CD4-positive, CD25-positive, alpha-beta regulatory T cell (primary cell): ENCODE data around the gene LMO7. TPM values are rescaled to one million over a fixed set of nuclear protein-coding genes. Genes with fewer than 3 reads are reported as not detected.

ENCODE experiments used
- ATAC-seq, 2 donors: fragments of 150-1000 bp; cut with Tn5 transposase; one replicate each; pipeline ENCODE4 v1.10.0; 2021; ENCODE audit warnings: low read depth in 2 of 2, moderate number of reproducible peaks in 2 of 2, moderate library complexity in 1 of 2
- DNase-seq, 3 donors: peaks; one replicate each; pipeline versions ENCODE4 v3.0.0 to v3.0.0-alpha.2; 2012 to 2022; ENCODE audit warnings: mixed read lengths in 1 of 3
- H3K27ac ChIP-seq: one replicate; pipeline ENCODE4 v1.7.0; 2013; ENCODE audit warnings: mild to moderate bottlenecking, low read length; ENCODE audit not compliant: insufficient read depth, poor library complexity, severe bottlenecking
- H3K27me3 ChIP-seq: one replicate; pipeline ENCODE4 v1.7.0; 2013; ENCODE audit warnings: low read length; ENCODE audit not compliant: control insufficient read depth, insufficient read depth
- H3K36me3 ChIP-seq: one replicate; pipeline ENCODE4 v1.7.0; 2013; ENCODE audit warnings: mild to moderate bottlenecking, low read length, moderate library complexity; ENCODE audit not compliant: control insufficient read depth, insufficient read depth
- H3K4me1 ChIP-seq: 2 replicates; pipeline ENCODE4 v1.7.0; 2013; ENCODE audit warnings: mild to moderate bottlenecking, low read length; ENCODE audit not compliant: insufficient read depth, control insufficient read depth, poor library complexity, severe bottlenecking
- H3K4me3 ChIP-seq: one replicate; pipeline ENCODE4 v1.7.0; 2013; ENCODE audit warnings: low read depth, mild to moderate bottlenecking, low read length, moderate library complexity
- H3K9me3 ChIP-seq, 2 experiments: 1 replicate in 1 of 2; 2 replicates in 1 of 2; pipeline ENCODE4 v1.7.0; 2013; ENCODE audit warnings: low read length in 2 of 2, mild to moderate bottlenecking in 1 of 2, moderate library complexity in 1 of 2; ENCODE audit not compliant: control insufficient read depth in 2 of 2
- H3K27ac Mint-ChIP-seq, 3 donors: one replicate each; pipeline ENCODE4 v1.8.0; 2020 to 2022; ENCODE audit warnings: mild to moderate bottlenecking in 3 of 3, mixed read lengths in 3 of 3, moderate library complexity in 2 of 3
- H3K27me3 Mint-ChIP-seq: one replicate; pipeline ENCODE4 v1.8.0; 2022; ENCODE audit warnings: mild to moderate bottlenecking, mixed read lengths
- H3K36me3 Mint-ChIP-seq: one replicate; pipeline ENCODE4 v1.8.0; 2020; ENCODE audit warnings: mixed read lengths
- H3K4me1 Mint-ChIP-seq, 4 donors: one replicate each; pipeline ENCODE4 v1.8.0; 2020 to 2022; ENCODE audit warnings: mixed read lengths in 4 of 4, mild to moderate bottlenecking in 1 of 4
- H3K4me3 Mint-ChIP-seq, 4 donors: one replicate each; pipeline ENCODE4 v1.8.0; 2020 to 2022; ENCODE audit warnings: mild to moderate bottlenecking in 4 of 4, mixed read lengths in 4 of 4, moderate library complexity in 3 of 4
- H3K9me3 Mint-ChIP-seq, 7 donors: one replicate each; pipeline ENCODE4 v1.8.0; 2020 to 2022; ENCODE audit warnings: mixed read lengths in 7 of 7, mild to moderate bottlenecking in 3 of 7, moderate library complexity in 2 of 7
- polyA plus RNA-seq, 4 donors: library from polyadenylated mRNA; unstranded; fragments of 300-500 nt; fragmentation: Illumina TruSeq; gene quantifications; one replicate each; pipeline ENCODE4 v1.2.3, GENCODE V29; 2021
- total RNA-seq: library from RNA; stranded (reverse); gene quantifications from one replicate; pipeline ENCODE4 v1.2.3, GENCODE V29; 2022

The LMO7 gene
- total and polyA plus RNA-seq, 5 donors from 2014 or later = 4.2 to 22.5 (median 10.6) TPM

DNA sequence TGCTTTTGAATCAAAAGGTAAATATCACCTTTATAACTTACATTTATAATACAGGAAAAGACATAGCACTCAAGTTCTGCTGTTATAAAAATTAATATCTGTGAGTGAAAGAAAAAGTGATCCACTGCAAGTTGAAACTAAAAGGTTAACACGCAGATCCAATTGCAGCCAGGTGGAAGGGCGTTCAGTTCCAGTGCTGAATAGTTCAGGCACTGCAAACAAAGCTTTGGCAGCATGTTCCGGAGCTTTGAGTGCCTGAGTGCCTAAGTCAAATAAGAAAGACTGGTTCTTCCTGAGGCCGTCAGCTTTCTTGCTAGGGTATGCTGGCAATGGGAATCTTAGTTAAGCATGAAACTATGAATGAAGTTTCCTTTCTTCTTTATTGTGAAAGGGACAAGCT is 200.3 kb downstream of the LMO7 start:
- peaks cover 42% of the 10 kb centered on the region for H3K36me3 Mint-ChIP-seq
- no peak overlapping the region for H3K4me3 ChIP-seq
- no peaks in the 10 kb centered on the region for H3K4me1 Mint-ChIP-seq
- peaks cover 0 to 1% (median 0%) of the 10 kb centered on the region in 7 donors for H3K9me3 Mint-ChIP-seq
- no peak overlapping the region for H3K27ac ChIP-seq
- no peak overlapping the region for H3K27ac Mint-ChIP-seq
- ATAC-seq (no peak), DNase-seq (no peak)
- H3K9me3 ChIP-seq = peaks cover 0 to 2% of the 10 kb centered on the region in 2 experiments
- H3K4me3 Mint-ChIP-seq = no peak overlapping the region
- peaks cover under 1% of the 10 kb centered on the region for H3K36me3 ChIP-seq
- H3K27me3 Mint-ChIP-seq = no peaks in the 10 kb centered on the region
- H3K27me3 ChIP-seq = no peaks in the 10 kb centered on the region
- H3K4me1 ChIP-seq = no peaks in the 10 kb centered on the region

DNA sequence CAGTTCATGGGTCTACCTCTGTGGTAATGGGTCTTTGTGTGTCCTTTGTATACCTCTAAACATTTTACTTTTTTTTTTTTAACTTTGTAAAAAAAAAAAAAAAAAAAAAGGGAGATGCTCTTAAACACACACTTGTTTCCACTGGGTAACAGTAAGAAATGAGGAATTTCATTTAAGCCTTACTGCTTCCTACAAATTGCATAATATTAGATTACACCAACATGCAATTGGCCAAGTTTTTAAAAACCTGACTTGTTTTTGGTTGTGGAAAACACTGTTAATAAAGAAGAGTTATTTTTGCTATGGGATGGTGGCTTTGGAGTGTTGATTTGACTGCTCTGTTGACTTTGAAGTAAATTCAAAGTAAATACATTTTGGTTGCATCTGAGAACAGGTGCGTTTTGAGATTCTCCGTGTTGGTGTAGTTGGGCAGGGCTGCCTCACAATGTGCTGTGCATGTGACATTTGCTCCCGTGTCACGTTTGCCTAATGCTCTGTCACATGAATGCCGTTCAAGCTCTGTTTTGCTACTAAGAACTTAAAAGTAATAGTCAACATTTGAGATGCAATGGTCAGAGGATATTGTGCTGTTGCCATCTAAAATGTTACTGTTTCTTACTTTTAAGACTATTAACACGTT is 202.4 kb downstream of the LMO7 start:
- H3K36me3 ChIP-seq = peaks cover 10% of the 10 kb centered on the region
- Mint-ChIP-seq H3K4me1 (peaks cover 0 to 5% (median 2%) of the 10 kb centered on the region in 4 donors), H3K27ac (peak overlapping the region in 1 of 3 donors; percentile 10), H3K9me3 (peaks cover 0 to 4% (median 0%) of the 10 kb centered on the region in 7 donors), H3K4me3 (no peak overlapping the region), H3K36me3 (peaks cover 61% of the 10 kb centered on the region), H3K27me3 (no peaks in the 10 kb centered on the region)
- H3K4me3 ChIP-seq = no peak overlapping the region
- ATAC-seq = no peak
- H3K4me1 ChIP-seq = no peaks in the 10 kb centered on the region
- H3K27me3 ChIP-seq = no peaks in the 10 kb centered on the region
- no peak for DNase-seq
- H3K9me3 ChIP-seq = no peaks in the 10 kb centered on the region
- H3K27ac ChIP-seq = no peak overlapping the region

DNA sequence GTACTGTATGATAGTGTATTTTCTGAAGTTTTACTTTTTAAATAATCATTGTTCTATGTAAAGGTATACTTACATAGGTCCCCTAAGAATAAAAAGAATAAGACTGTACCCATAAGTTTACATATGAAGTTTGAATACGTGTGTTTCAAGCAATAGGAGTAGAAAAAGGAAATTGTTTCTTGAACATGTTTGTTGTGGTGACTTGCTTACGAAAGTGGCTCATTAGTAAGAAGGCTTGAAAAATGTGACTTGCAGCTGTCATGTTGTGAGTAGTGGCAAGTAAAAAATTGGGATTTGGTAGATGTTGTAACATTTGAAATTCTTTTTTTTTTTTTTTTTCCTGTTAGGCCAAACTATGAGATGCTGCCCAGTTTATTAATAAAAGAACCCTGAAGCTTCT is 203.3 kb downstream of the LMO7 start:
- DNase-seq (no peak), ATAC-seq (no peak)
- Mint-ChIP-seq H3K4me3 (no peak overlapping the region), H3K27me3 (no peaks in the 10 kb centered on the region), H3K9me3 (peaks cover 0 to 4% (median 0%) of the 10 kb centered on the region in 7 donors), H3K36me3 (peaks cover 62% of the 10 kb centered on the region), H3K4me1 (peaks cover 0 to 5% (median 2%) of the 10 kb centered on the region in 4 donors), H3K27ac (no peak overlapping the region)
- peaks cover 13% of the 10 kb centered on the region for H3K36me3 ChIP-seq
- H3K27me3 ChIP-seq = no peaks in the 10 kb centered on the region
- no peaks in the 10 kb centered on the region for H3K9me3 ChIP-seq
- H3K27ac ChIP-seq = no peak overlapping the region
- no peaks in the 10 kb centered on the region for H3K4me1 ChIP-seq
- H3K4me3 ChIP-seq = no peak overlapping the region

DNA sequence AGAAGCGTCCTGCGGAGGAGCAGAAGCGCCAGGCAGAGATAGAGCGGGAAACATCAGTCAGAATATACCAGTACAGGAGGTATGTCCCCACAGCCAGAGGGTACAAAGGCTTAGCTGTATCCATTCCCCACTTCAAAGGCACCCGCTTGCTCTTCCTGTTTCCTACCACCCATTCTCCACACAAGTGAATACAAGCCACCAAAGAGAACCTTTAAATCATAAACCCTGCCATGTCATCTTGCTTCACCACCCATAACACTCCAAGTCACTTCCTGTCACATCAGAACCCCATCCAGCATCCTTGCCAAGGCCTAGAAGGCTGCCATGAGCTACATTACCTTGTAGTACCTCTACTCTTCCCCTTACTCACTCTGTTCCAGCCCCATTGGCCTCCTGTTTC is 205.8 kb downstream of the LMO7 start:
- peak overlapping the region in 1 of 3 donors; percentile 86 for H3K27ac Mint-ChIP-seq
- H3K4me3 Mint-ChIP-seq = no peak overlapping the region

DNA sequence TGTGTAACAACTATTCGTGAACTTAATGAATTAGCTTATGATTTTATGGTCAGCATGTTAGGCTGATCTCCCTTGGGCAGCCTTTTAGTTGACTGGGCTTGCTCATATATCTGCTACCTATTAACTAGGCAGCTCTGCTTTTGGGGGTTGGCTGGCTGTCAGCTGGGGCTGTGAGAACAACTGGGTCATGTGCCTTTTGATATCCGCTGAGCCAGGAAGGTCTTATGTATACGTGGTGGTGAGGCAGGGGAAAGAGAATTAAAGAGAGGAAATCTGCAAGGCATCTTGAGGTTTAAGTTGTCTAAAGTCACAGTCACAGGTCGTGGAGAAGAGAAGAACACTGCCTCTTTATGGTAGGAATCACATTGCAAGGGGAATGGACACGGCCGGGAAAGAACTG is 206.9 kb downstream of the LMO7 start:
- ATAC-seq = no peak
- Mint-ChIP-seq H3K9me3 (peaks cover 0 to 4% (median 0%) of the 10 kb centered on the region in 7 donors), H3K4me1 (peaks cover 0 to 5% (median 2%) of the 10 kb centered on the region in 4 donors), H3K27me3 (no peaks in the 10 kb centered on the region), H3K27ac (no peak overlapping the region), H3K4me3 (no peak overlapping the region), H3K36me3 (peaks cover 46% of the 10 kb centered on the region)
- Histone ChIP-seq H3K36me3 (peaks cover 13% of the 10 kb centered on the region), H3K27me3 (no peaks in the 10 kb centered on the region), H3K4me3 (no peak overlapping the region), H3K27ac (no peak overlapping the region), H3K4me1 (no peaks in the 10 kb centered on the region), H3K9me3 (no peaks in the 10 kb centered on the region)
- no peak for DNase-seq

More for the DNA sequence above, 205.8 kb downstream of the LMO7 start:
- peaks cover 0 to 5% (median 2%) of the 10 kb centered on the region in 4 donors for H3K4me1 Mint-ChIP-seq
- Histone ChIP-seq H3K36me3 (peaks cover 13% of the 10 kb centered on the region), H3K4me1 (no peaks in the 10 kb centered on the region), H3K27ac (no peak overlapping the region), H3K9me3 (no peaks in the 10 kb centered on the region), H3K4me3 (no peak overlapping the region), H3K27me3 (no peaks in the 10 kb centered on the region)
- H3K27me3 Mint-ChIP-seq = no peaks in the 10 kb centered on the region
- H3K36me3 Mint-ChIP-seq = peaks cover 52% of the 10 kb centered on the region
- ATAC-seq = no peak
- peak in 1 of 3 donors; percentile 0 for DNase-seq
- H3K9me3 Mint-ChIP-seq = peaks cover 0 to 4% (median 0%) of the 10 kb centered on the region in 7 donors

DNA sequence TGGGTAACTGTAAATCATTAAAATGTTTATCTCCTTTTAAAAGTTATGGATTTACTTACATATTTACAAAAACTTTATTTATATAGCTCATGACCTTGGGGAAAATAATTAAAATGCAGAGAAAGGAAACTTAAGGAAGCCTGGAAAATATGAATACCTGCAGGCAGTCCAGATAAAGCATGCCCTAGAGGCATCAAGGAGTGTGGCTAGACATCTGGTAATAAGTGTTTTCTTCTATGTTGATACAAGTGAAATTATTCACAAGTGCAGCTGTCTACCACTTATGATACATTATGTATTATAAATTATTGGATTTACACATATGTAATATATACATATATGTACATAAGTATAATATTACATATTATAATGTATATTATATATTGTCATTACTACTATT is 207.9 kb downstream of the LMO7 start:
- H3K36me3 ChIP-seq = peaks cover 13% of the 10 kb centered on the region
- no peak overlapping the region for H3K27ac Mint-ChIP-seq
- DNase-seq (no peak), ATAC-seq (no peak)
- peaks cover 0 to 4% (median 0%) of the 10 kb centered on the region in 7 donors for H3K9me3 Mint-ChIP-seq
- H3K4me1 Mint-ChIP-seq = peaks cover 0 to 5% (median 2%) of the 10 kb centered on the region in 4 donors
- peaks cover 53% of the 10 kb centered on the region for H3K36me3 Mint-ChIP-seq
- no peak overlapping the region for H3K27ac ChIP-seq
- no peaks in the 10 kb centered on the region for H3K27me3 ChIP-seq
- no peak overlapping the region for H3K4me3 Mint-ChIP-seq
- H3K4me3 ChIP-seq = no peak overlapping the region
- H3K4me1 ChIP-seq = no peaks in the 10 kb centered on the region
- H3K27me3 Mint-ChIP-seq = no peaks in the 10 kb centered on the region
- no peaks in the 10 kb centered on the region for H3K9me3 ChIP-seq

DNA sequence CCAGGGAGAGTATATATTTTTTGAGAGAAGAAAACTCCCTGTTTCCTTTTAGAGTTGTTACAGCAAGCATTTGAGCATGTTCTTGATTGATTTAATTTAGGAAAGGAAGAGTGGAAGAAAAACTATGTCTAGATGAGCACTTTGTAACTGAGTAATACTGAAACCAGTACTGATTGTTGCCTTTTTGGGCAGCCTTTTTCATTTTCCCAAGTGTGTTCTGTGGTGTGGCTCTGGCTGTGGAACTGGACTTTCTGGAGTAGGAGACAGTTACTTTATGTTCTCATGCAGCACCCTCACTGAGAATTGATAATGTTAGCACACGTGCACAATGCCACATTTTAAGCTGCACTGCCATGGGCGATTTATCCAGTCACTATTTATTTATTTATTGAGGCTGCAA is 211.5 kb downstream of the LMO7 start:
- Histone ChIP-seq H3K9me3 (no peaks in the 10 kb centered on the region), H3K4me3 (no peak overlapping the region), H3K36me3 (peaks cover 10% of the 10 kb centered on the region), H3K27ac (no peak overlapping the region), H3K27me3 (no peaks in the 10 kb centered on the region), H3K4me1 (no peaks in the 10 kb centered on the region)
- Mint-ChIP-seq H3K27me3 (no peaks in the 10 kb centered on the region), H3K9me3 (no peaks in the 10 kb centered on the region), H3K36me3 (peaks cover 40% of the 10 kb centered on the region), H3K4me3 (no peak overlapping the region), H3K4me1 (no peaks in the 10 kb centered on the region), H3K27ac (no peak overlapping the region)
- ATAC-seq = no peak
- no peak for DNase-seq

DNA sequence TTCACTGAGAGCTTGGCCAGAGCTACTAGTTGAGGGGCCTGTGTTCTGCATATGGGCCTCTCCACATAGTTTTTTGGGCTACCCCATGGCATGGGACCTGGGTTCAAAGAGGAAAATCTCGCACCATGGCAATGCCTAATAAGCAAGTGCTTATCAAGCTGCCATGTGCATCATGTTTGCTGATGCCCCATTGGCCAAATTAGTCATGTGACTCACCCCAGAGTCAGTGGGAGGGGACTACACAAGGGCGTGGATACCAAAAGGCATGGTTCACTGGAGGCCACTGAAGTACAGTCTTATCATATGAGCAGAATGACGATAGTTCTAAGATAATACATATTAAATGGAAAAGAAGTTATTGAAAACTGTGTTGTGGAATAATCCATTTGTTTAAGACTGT is 214.8 kb downstream of the LMO7 start:
- Mint-ChIP-seq H3K27me3 (no peaks in the 10 kb centered on the region), H3K9me3 (no peaks in the 10 kb centered on the region), H3K27ac (no peak overlapping the region), H3K4me1 (no peaks in the 10 kb centered on the region), H3K36me3 (peaks cover 38% of the 10 kb centered on the region), H3K4me3 (no peak overlapping the region)
- no peaks in the 10 kb centered on the region for H3K9me3 ChIP-seq
- no peaks in the 10 kb centered on the region for H3K4me1 ChIP-seq
- H3K27ac ChIP-seq = no peak overlapping the region
- no peak for DNase-seq
- peaks cover 4% of the 10 kb centered on the region for H3K36me3 ChIP-seq
- no peak for ATAC-seq
- H3K4me3 ChIP-seq = no peak overlapping the region
- no peaks in the 10 kb centered on the region for H3K27me3 ChIP-seq
